Gastrocnemius medialis (tissue), 4 donors: ENCODE measurements around the gene TTBK1.

ENCODE experiments used
- POLR2A ChIP-seq, 2 donors: fragments of 450-650 bp; IDR thresholded peaks; one replicate each; pipeline ENCODE4 v1.6.1; 2017; ENCODE audit warnings: antibody characterized with exemption in 2 of 2, mild to moderate bottlenecking in 2 of 2, moderate library complexity in 2 of 2
- TF ChIP-seq, protein P1 (sequence below), 5 experiments: fragments of 450-650 bp in 3 of 5; fragments of 200-600 bp in 2 of 5; sonication (generic) in 2 of 5; IDR thresholded peaks in 4 of 5; conservative IDR thresholded peaks in 1 of 5; 1 replicate in 4 of 5; 2 replicates in 1 of 5; pipeline ENCODE4 v1.5.1; 2016 to 2019; ENCODE audit warnings: antibody characterized with exemption in 5 of 5, mild to moderate bottlenecking in 3 of 5, moderate library complexity in 3 of 5

DNA sequence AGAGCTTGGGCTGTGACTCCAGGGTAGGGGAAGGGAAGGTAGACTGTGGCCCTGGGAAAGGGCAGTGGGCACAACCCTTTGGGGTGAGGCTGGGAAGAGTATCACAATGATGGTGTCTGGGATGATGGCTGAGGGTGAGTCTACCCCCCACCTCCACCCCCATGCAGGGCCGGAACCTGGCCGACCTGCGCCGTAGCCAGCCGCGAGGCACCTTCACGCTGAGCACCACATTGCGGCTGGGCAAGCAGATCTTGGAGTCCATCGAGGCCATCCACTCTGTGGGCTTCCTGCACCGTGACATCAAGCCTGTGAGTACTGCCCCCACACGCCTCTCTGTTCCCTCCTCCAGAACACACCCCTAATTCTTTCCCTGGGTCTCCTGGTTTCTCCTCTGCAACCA is 10.1 kb downstream of the TTBK1 start:
- TF ChIP-seq, protein P1, sequence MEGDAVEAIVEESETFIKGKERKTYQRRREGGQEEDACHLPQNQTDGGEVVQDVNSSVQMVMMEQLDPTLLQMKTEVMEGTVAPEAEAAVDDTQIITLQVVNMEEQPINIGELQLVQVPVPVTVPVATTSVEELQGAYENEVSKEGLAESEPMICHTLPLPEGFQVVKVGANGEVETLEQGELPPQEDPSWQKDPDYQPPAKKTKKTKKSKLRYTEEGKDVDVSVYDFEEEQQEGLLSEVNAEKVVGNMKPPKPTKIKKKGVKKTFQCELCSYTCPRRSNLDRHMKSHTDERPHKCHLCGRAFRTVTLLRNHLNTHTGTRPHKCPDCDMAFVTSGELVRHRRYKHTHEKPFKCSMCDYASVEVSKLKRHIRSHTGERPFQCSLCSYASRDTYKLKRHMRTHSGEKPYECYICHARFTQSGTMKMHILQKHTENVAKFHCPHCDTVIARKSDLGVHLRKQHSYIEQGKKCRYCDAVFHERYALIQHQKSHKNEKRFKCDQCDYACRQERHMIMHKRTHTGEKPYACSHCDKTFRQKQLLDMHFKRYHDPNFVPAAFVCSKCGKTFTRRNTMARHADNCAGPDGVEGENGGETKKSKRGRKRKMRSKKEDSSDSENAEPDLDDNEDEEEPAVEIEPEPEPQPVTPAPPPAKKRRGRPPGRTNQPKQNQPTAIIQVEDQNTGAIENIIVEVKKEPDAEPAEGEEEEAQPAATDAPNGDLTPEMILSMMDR (IDR thresholded peaks at IDR 0.05 in 4 of 5, conservative IDR thresholded peaks at IDR 0.05 in 1 of 5): no peak
- TF ChIP-seq POLR2A (IDR thresholded peaks at IDR 0.05): no peak
